ENCODE measurements around the gene CRB3. TPM values are rescaled to one million over a fixed set of nuclear protein-coding genes. Genes with fewer than 3 reads are reported as not detected.

The CRB3 gene
- total RNA-seq, 2 experiments from 2014 or later: 1.2 to 2.9 TPM

DNA sequence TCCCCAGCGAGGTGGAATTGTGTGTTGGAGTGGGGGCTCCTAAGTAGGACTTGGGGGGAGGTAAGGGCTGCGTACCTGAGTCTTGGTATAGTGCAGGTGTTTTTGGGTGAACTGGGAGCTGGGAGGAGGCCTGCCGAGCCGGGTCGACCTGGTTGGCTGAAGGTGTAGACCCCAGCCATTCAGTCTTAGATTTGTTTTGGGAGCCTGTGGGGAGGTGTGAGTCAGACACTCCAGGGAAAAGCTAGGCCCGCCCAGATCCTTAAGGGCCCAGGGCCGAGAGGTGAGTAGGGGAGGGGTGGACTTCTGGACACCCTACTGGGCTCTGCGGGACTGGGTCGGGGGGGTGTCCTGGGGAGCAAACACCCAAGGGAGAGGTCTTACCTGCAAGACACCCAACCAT is 935 bp downstream of the CRB3 start:
- ChIA-PET POLR2A (no interaction called here), CTCF (ENCODE audit: unreplicated experiment) (no interaction called here)
- DNase-seq (ENCODE audit: low spot score): no peak
- no peaks in the 10 kb centered on the region for H4K20me1 ChIP-seq (ENCODE audit: insufficient read depth, low read length)
- no peak overlapping the region for H3K27ac ChIP-seq (ENCODE audit: low read depth, low read length, poor library complexity, severe bottlenecking)
- intact Hi-C loops (cut with micrococcal nuclease; ENCODE audit: unreplicated experiment): no loop called here
- H3K9me3 ChIP-seq (ENCODE audit: low read length): no peaks in the 10 kb centered on the region
- H3K4me1 ChIP-seq (ENCODE audit: insufficient read depth, low read length, poor library complexity, severe bottlenecking): peaks cover 6% of the 10 kb centered on the region
- no peaks in the 10 kb centered on the region for H3K9me2 ChIP-seq (ENCODE audit: insufficient read depth, low read length)
- H3K36me3 ChIP-seq (ENCODE audit: insufficient read depth, low read length): peaks cover 10% of the 10 kb centered on the region
- no peak overlapping the region for H3K4me3 ChIP-seq (ENCODE audit: low read depth, low read length, poor library complexity, severe bottlenecking)
- no peak overlapping the region for H3K4me2 ChIP-seq (ENCODE audit: low read length)
- H3K79me2 ChIP-seq (ENCODE audit: insufficient read depth, low read depth, low read length): no peaks in the 10 kb centered on the region
- TF ChIP-seq EZH2phosphoT487 (IDR thresholded peaks at IDR 0.05; ENCODE audit: borderline replicate concordance, low read depth, low read length): no peak
- TF ChIP-seq, protein P1, sequence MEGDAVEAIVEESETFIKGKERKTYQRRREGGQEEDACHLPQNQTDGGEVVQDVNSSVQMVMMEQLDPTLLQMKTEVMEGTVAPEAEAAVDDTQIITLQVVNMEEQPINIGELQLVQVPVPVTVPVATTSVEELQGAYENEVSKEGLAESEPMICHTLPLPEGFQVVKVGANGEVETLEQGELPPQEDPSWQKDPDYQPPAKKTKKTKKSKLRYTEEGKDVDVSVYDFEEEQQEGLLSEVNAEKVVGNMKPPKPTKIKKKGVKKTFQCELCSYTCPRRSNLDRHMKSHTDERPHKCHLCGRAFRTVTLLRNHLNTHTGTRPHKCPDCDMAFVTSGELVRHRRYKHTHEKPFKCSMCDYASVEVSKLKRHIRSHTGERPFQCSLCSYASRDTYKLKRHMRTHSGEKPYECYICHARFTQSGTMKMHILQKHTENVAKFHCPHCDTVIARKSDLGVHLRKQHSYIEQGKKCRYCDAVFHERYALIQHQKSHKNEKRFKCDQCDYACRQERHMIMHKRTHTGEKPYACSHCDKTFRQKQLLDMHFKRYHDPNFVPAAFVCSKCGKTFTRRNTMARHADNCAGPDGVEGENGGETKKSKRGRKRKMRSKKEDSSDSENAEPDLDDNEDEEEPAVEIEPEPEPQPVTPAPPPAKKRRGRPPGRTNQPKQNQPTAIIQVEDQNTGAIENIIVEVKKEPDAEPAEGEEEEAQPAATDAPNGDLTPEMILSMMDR (conservative IDR thresholded peaks at IDR 0.05; ENCODE audit: low read length): no peak
- no peak overlapping the region for H2AFZ ChIP-seq (ENCODE audit: low read length)
- no TSS peak for BruUV-seq (replicated peaks)

DNA sequence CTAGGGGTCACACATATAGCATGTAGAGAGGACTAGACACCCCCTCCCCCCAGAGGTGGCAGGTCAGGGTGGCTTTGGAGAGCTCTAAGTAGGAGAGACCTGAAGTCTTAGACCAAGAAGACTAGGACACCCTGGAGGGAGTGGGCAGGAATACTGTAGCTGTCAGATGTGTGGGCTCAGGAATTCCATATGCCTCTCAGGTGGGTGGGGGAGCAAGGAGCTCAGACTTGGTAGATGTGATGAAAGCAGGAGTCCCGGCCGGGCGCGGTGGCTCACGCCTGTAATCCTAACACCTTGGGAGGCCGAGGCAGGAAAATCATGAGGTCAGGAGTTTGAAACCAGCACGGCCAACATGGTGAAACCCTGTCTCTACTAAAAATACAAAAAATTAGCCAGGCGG is 1.6 kb downstream of the CRB3 start:
- CTCF ChIA-PET (ENCODE audit: unreplicated experiment): no interaction called here

DNA sequence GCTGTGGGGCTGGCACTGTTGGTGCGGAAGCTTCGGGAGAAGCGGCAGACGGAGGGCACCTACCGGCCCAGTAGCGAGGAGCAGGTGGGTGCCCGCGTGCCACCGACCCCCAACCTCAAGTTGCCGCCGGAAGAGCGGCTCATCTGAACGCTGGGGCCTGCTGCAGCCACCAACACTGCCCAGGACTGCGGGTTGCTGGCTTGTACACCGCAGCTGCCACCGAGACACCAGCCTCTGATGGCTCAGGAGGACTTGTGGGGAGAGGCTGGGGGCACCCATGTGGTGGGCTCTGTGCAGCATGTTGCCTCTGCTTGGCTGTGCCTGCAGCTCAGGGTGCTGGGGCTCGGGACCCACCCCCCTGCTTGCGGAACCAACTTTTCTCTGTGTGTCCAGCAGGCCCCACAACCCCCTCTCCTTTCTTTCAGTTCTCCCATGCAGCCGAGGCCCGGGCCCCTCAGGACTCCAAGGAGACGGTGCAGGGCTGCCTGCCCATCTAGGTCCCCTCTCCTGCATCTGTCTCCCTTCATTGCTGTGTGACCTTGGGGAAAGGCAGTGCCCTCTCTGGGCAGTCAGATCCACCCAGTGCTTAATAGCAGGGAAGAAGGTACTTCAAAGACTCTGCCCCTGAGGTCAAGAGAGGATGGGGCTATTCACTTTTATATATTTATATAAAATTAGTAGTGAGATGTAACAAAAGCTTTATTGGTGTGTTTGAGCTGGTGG is 2.6 kb downstream of the CRB3 start:
- Histone ChIP-seq H3K9me3 (ENCODE audit: low read length) (no peaks in the 10 kb centered on the region), H3K79me2 (ENCODE audit: insufficient read depth, low read depth, low read length) (no peaks in the 10 kb centered on the region), H4K20me1 (ENCODE audit: insufficient read depth, low read length) (no peaks in the 10 kb centered on the region), H3K9me2 (ENCODE audit: insufficient read depth, low read length) (no peaks in the 10 kb centered on the region), H3K27ac (ENCODE audit: low read depth, low read length, poor library complexity, severe bottlenecking) (no peak overlapping the region), H3K4me2 (ENCODE audit: low read length) (no peak overlapping the region), H3K4me3 (ENCODE audit: low read depth, low read length, poor library complexity, severe bottlenecking) (no peak overlapping the region), H3K36me3 (ENCODE audit: insufficient read depth, low read length) (peaks cover 15% of the 10 kb centered on the region), H3K4me1 (ENCODE audit: insufficient read depth, low read length, poor library complexity, severe bottlenecking) (peaks cover 6% of the 10 kb centered on the region), H2AFZ (ENCODE audit: low read length) (no peak overlapping the region)
- POLR2A ChIA-PET: no interaction called here
- no TSS peak for BruUV-seq (replicated peaks)
- CTCF ChIA-PET (ENCODE audit: unreplicated experiment): no interaction called here
- TF ChIP-seq, protein P1 (conservative IDR thresholded peaks at IDR 0.05; ENCODE audit: low read length): no peak
- no peak for TF ChIP-seq EZH2phosphoT487 (IDR thresholded peaks at IDR 0.05; ENCODE audit: borderline replicate concordance, low read depth, low read length)
- intact Hi-C loops (cut with micrococcal nuclease; ENCODE audit: unreplicated experiment): no loop called here
- DNase-seq (ENCODE audit: low spot score): no peak

More for the DNA sequence above, 1.6 kb downstream of the CRB3 start:
- no peak for DNase-seq (ENCODE audit: low spot score)
- H3K27ac ChIP-seq (ENCODE audit: low read depth, low read length, poor library complexity, severe bottlenecking): no peak overlapping the region
- H2AFZ ChIP-seq (ENCODE audit: low read length): no peak overlapping the region
- no peaks in the 10 kb centered on the region for H3K9me3 ChIP-seq (ENCODE audit: low read length)
- POLR2A ChIA-PET: no interaction called here
- no peak overlapping the region for H3K4me2 ChIP-seq (ENCODE audit: low read length)
- H4K20me1 ChIP-seq (ENCODE audit: insufficient read depth, low read length): no peaks in the 10 kb centered on the region
- no TSS peak for BruUV-seq (replicated peaks)
- intact Hi-C loops (cut with micrococcal nuclease; ENCODE audit: unreplicated experiment): no loop called here
- no peaks in the 10 kb centered on the region for H3K9me2 ChIP-seq (ENCODE audit: insufficient read depth, low read length)
- H3K79me2 ChIP-seq (ENCODE audit: insufficient read depth, low read depth, low read length): no peaks in the 10 kb centered on the region
- no peak for TF ChIP-seq EZH2phosphoT487 (IDR thresholded peaks at IDR 0.05; ENCODE audit: borderline replicate concordance, low read depth, low read length)
- TF ChIP-seq, protein P1 (conservative IDR thresholded peaks at IDR 0.05; ENCODE audit: low read length): no peak
- no peak overlapping the region for H3K4me3 ChIP-seq (ENCODE audit: low read depth, low read length, poor library complexity, severe bottlenecking)
- H3K4me1 ChIP-seq (ENCODE audit: insufficient read depth, low read length, poor library complexity, severe bottlenecking): peaks cover 6% of the 10 kb centered on the region
- peaks cover 10% of the 10 kb centered on the region for H3K36me3 ChIP-seq (ENCODE audit: insufficient read depth, low read length)

All from OCI-LY7 (cell line).